ENCODE data around the gene NOP9. TPM values are rescaled to one million over a fixed set of nuclear protein-coding genes. Genes with fewer than 3 reads are reported as not detected.

The NOP9 gene
- total and polyA plus RNA-seq, 9 of the 15 experiments (the other 6 are each of a cell fraction or from before 2014, with no cell fraction given): 1.0 to 27.9 (median 15.1) TPM

GRCh38 chr14:24271134-24271833 lies 28.4 kb upstream of the NOP9 start, which contains the start of gene RABGGTA (continued):
- TF ChIP-seq ARNT (IDR thresholded peaks at IDR 0.05): no peak
- TF ChIP-seq ZNF408 (CRISPR knock-in tag; IDR thresholded peaks at IDR 0.05; ENCODE audit: low read depth): no peak
- TF ChIP-seq ZBTB1 (CRISPR knock-in tag; IDR thresholded peaks at IDR 0.05; ENCODE audit: borderline replicate concordance, low read depth): no peak
- TF ChIP-seq ZBTB40 (IDR thresholded peaks at IDR 0.05): peak; percentile 55; the same call in 1 of the 2 replicates
- no peak for TF ChIP-seq ZBTB40 (CRISPR knock-in tag; IDR thresholded peaks at IDR 0.05)
- no peak for TF ChIP-seq NR1H2 (CRISPR knock-in tag; IDR thresholded peaks at IDR 0.05)
- peak; percentile 94 for TF ChIP-seq CREB3L1 (IDR thresholded peaks at IDR 0.05; ENCODE audit: borderline replicate concordance, low read depth)
- TF ChIP-seq SMAD2 (IDR thresholded peaks at IDR 0.05; ENCODE audit: low read depth, low read length): no peak
- TF ChIP-seq RNF219 (CRISPR knock-in tag; IDR thresholded peaks at IDR 0.05): no peak
- TF ChIP-seq PCBP2 (IDR thresholded peaks at IDR 0.05; ENCODE audit: low read depth, low read length, poor library complexity, severe bottlenecking): no peak
- TF ChIP-seq LCOR (CRISPR knock-in tag; IDR thresholded peaks at IDR 0.05): no peak
- TF ChIP-seq ZNF551 (CRISPR knock-in tag; IDR thresholded peaks at IDR 0.05): no peak
- no peak for TF ChIP-seq PHB (CRISPR knock-in tag; IDR thresholded peaks at IDR 0.05)
- TF ChIP-seq HDGF (IDR thresholded peaks at IDR 0.05): no peak
- peak; percentile 85 for TF ChIP-seq SMAD4 (CRISPR knock-in tag; conservative IDR thresholded peaks at IDR 0.05)
- no peak; the same call in 1 of the 2 replicates for TF ChIP-seq GATAD2B (IDR thresholded peaks at IDR 0.05; ENCODE audit: borderline replicate concordance)
- TF ChIP-seq GATAD2A (IDR thresholded peaks at IDR 0.05): no peak
